Loucy (cell line): ENCODE measurements around the gene BOLL.

ENCODE experiments used
- EZH2phosphoT487 ChIP-seq: fragments of 200-600 bp; IDR thresholded peaks from 2 replicates; pipeline ENCODE4 v1.6.1; 2018; ENCODE audit warnings: antibody characterized with exemption, mild to moderate bottlenecking, moderate library complexity, borderline replicate concordance
- TF ChIP-seq, protein P1 (sequence below): fragments of 200-600 bp; sonication (generic); conservative IDR thresholded peaks from 2 replicates; pipeline ENCODE4 v1.5.1; 2014; ENCODE audit warnings: mild to moderate bottlenecking, antibody characterized with exemption, low read length

DNA sequence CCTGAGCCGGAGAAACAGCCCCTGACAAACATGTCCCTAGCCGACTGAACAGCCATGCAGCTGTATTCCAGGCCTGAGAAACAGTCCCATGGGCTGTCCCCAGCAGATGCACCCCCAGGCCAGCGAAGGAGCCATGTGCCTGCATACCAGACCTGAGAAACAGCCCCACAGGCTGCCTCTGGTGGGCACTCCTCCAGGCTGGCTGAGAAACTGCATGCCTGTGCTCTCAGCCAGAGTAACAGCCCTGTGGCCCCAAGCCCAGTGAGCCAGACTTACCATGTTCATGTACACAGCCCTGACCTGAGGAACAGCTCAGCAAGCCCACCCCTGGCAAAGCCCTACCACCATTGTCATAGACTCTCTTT, 24.8 kb downstream of the BOLL start:
- TF ChIP-seq, protein P1, sequence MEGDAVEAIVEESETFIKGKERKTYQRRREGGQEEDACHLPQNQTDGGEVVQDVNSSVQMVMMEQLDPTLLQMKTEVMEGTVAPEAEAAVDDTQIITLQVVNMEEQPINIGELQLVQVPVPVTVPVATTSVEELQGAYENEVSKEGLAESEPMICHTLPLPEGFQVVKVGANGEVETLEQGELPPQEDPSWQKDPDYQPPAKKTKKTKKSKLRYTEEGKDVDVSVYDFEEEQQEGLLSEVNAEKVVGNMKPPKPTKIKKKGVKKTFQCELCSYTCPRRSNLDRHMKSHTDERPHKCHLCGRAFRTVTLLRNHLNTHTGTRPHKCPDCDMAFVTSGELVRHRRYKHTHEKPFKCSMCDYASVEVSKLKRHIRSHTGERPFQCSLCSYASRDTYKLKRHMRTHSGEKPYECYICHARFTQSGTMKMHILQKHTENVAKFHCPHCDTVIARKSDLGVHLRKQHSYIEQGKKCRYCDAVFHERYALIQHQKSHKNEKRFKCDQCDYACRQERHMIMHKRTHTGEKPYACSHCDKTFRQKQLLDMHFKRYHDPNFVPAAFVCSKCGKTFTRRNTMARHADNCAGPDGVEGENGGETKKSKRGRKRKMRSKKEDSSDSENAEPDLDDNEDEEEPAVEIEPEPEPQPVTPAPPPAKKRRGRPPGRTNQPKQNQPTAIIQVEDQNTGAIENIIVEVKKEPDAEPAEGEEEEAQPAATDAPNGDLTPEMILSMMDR = no peak
- TF ChIP-seq EZH2phosphoT487 = no peak
